ENCODE results near the gene GLIS2. TPM values are rescaled to one million over a fixed set of nuclear protein-coding genes. Genes with fewer than 3 reads are reported as not detected.

Gene GLIS2
- total RNA-seq, 1 experiment from 2014 or later, result 2.1 TPM

DNA sequence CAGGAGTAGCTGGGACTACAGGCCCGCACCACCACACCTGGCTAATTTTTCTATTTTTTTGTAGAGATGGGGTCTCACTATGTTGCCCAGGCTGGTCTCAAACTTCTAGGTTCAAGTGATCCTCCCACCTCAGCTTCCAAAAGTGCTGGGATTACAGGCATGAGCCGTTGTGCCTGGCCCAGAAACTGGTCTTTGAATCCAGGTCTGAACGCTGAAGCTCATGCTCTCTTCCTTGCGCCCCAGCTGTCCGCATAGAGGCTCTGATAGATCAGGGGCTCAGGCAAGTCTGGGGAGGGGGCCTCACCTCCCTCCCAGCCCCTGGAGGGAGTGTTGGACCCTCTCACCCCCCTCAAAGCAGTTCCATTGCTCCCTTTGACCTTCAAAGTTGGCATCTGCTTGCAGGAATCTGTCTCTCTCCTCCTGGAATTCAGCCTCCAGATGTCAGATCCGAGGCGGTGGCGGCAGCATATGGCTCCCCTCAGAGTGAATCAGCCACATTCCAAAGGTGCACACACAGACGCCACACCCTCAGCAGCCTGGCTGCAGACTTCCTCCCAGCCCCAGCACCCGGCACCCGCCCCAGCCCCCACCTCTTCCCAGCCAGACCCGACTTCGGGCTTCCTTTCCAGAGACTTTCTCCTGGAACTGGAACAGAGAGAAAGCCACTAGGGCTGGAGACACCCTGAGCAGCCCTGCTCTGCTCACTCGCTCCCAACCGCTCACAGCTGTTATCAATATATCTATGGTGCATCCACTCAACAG, 16.9 kb upstream of the GLIS2 start:
- peak overlapping the region; percentile 80 for H3K4me2 ChIP-seq (ENCODE audit: low read length)
- peak overlapping the region; percentile 47; the same call in 1 of the 2 replicates for H3K4me3 ChIP-seq (ENCODE audit: low read length)
- H3K9me3 ChIP-seq (ENCODE audit: low read length), result no peaks in the 10 kb centered on the region
- H4K20me1 ChIP-seq (ENCODE audit: low read length), result no peaks in the 10 kb centered on the region
- peaks cover 5% of the 10 kb centered on the region for H3F3A ChIP-seq (ENCODE audit: low read length, unreplicated experiment)
- peak; percentile 98 for ATAC-seq
- H3K9me2 ChIP-seq (replicated peaks; ENCODE audit: low read length), result no peaks in the 10 kb centered on the region
- DNase-seq, result peak; percentile 89
- H3K36me3 ChIP-seq (ENCODE audit: low read depth, low read length), result no peaks in the 10 kb centered on the region
- POLR2A ChIA-PET (ENCODE audit: unreplicated experiment), result no interaction called here
- H3K9ac ChIP-seq (ENCODE audit: low read length), result peak overlapping the region; percentile 43; the same call in 1 of the 2 replicates
- no peaks in the 10 kb centered on the region for H3K79me2 ChIP-seq (ENCODE audit: low read length)
- TSS peak; percentile 64 for BruUV-seq (replicated peaks)
- intact Hi-C loops (cut with micrococcal nuclease), result no loop called here
- CTCF ChIA-PET, result interaction anchor here (0.6 kb wide), 1 partner anchor 9 kb away, joined by 4 read pairs; no protein-coding TSS in a partner anchor
- peaks cover 18% of the 10 kb centered on the region for H3K4me1 ChIP-seq (ENCODE audit: insufficient read depth, low read length)
- TF ChIP-seq, protein P1, sequence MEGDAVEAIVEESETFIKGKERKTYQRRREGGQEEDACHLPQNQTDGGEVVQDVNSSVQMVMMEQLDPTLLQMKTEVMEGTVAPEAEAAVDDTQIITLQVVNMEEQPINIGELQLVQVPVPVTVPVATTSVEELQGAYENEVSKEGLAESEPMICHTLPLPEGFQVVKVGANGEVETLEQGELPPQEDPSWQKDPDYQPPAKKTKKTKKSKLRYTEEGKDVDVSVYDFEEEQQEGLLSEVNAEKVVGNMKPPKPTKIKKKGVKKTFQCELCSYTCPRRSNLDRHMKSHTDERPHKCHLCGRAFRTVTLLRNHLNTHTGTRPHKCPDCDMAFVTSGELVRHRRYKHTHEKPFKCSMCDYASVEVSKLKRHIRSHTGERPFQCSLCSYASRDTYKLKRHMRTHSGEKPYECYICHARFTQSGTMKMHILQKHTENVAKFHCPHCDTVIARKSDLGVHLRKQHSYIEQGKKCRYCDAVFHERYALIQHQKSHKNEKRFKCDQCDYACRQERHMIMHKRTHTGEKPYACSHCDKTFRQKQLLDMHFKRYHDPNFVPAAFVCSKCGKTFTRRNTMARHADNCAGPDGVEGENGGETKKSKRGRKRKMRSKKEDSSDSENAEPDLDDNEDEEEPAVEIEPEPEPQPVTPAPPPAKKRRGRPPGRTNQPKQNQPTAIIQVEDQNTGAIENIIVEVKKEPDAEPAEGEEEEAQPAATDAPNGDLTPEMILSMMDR (conservative IDR thresholded peaks at IDR 0.05; ENCODE audit: low read depth, low read length), result no peak
- TF ChIP-seq EZH2phosphoT487 (IDR thresholded peaks at IDR 0.05; ENCODE audit: borderline replicate concordance, low read length), result no peak
- no peak for TF ChIP-seq EZH2 (IDR thresholded peaks at IDR 0.05; ENCODE audit: low read length, unreplicated experiment)
- H2AFZ ChIP-seq (ENCODE audit: low read length), result peak overlapping the region; percentile 44
- peak overlapping the region; percentile 86 for H3K27ac ChIP-seq (ENCODE audit: low read length)
- H3K27me3 ChIP-seq (ENCODE audit: low read length), result no peaks in the 10 kb centered on the region

DNA sequence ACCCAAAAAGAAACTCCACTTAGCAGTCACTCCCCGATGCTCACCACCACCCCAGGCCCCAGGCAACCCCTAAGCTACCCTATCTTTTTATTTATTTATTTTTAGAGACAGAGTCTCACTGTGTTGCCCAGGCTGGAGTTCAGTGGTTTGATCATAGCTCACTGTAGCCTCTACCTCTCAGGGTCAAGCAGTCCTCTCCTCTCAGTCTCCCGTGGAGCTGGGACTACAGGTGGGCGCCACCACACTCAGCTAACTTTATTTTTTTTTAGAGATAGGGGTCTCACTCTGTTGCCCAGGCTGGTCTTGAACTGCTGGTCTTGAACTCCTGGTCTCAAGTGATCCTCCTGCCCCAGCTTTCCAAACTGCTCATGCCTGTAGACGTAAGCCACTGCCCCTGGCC, 14.7 kb upstream of the GLIS2 start:
- ChIA-PET POLR2A (ENCODE audit: unreplicated experiment) (no interaction called here), CTCF (no interaction called here)

More for the DNA sequence above, 14.7 kb upstream of the GLIS2 start:
- no TSS peak for BruUV-seq (replicated peaks)
- Histone ChIP-seq H3K4me1 (ENCODE audit: insufficient read depth, low read length) (peaks cover 16% of the 10 kb centered on the region), H3F3A (ENCODE audit: low read length, unreplicated experiment) (peaks cover 5% of the 10 kb centered on the region), H2AFZ (ENCODE audit: low read length) (no peak overlapping the region), H4K20me1 (ENCODE audit: low read length) (no peaks in the 10 kb centered on the region), H3K9ac (ENCODE audit: low read length) (no peak overlapping the region), H3K9me3 (ENCODE audit: low read length) (no peaks in the 10 kb centered on the region), H3K27ac (ENCODE audit: low read length) (no peak overlapping the region), H3K9me2 (replicated peaks; ENCODE audit: low read length) (no peaks in the 10 kb centered on the region), H3K4me2 (ENCODE audit: low read length) (no peak overlapping the region), H3K79me2 (ENCODE audit: low read length) (no peaks in the 10 kb centered on the region), H3K27me3 (ENCODE audit: low read length) (no peaks in the 10 kb centered on the region), H3K36me3 (ENCODE audit: low read depth, low read length) (no peaks in the 10 kb centered on the region), H3K4me3 (ENCODE audit: low read length) (no peak overlapping the region)
- TF ChIP-seq, protein P1 (conservative IDR thresholded peaks at IDR 0.05; ENCODE audit: low read depth, low read length), result no peak
- TF ChIP-seq EZH2 (IDR thresholded peaks at IDR 0.05; ENCODE audit: low read length, unreplicated experiment) (no peak), EZH2phosphoT487 (IDR thresholded peaks at IDR 0.05; ENCODE audit: borderline replicate concordance, low read length) (no peak)
- DNase-seq (no peak), ATAC-seq (no peak)
- intact Hi-C loops (cut with micrococcal nuclease), result no loop called here
